ENCODE measurements around the gene RFPL3.
"Not testable (repeated sequence)": the region's sequence is repeated elsewhere in the genome, so short reads cannot be mapped to it uniquely, and the experiment has no call there.

RFPL3 gene

DNA sequence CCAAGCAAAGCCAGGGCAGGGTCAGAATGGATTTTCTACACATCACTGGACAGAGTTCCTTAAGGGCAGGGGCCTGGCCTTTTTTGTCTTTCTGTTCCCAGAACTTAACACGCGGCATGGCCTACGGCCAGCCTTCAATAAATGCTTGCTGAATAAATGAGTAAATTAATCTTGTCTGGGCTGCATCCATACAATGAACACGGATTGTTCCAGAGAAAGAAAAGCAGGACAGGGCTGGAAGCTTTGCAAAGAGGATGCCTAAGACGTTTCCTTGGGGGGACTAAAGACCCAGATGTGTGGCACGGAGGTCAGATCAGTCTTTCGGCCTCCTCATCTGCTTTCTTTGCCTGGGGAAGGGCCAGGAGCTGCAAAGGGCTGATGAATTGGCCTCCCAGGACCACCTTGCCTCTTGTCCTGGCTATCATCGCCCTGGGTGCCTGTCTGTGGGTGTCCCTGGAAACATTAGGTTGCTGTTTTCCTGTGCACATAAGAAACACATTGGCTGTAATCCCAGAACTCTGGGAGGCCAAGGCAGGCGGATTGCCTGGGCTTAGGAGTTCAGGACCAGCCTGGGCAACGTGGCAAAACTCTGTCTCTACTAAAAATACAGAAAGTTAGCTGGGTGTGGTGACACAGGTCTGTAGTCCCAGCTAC is 20.8 kb upstream of the RFPL3 start:
- no peak overlapping the region for H3K23ac ChIP-seq (ENCODE audit: low read length in 2 of 2)
- H3K27ac ChIP-seq (ENCODE audit: low read length, poor library complexity, severe bottlenecking), result no peak overlapping the region
- H2BK5ac ChIP-seq (ENCODE audit: low read depth, low read length, poor library complexity, severe bottlenecking), result no peak overlapping the region

DNA sequence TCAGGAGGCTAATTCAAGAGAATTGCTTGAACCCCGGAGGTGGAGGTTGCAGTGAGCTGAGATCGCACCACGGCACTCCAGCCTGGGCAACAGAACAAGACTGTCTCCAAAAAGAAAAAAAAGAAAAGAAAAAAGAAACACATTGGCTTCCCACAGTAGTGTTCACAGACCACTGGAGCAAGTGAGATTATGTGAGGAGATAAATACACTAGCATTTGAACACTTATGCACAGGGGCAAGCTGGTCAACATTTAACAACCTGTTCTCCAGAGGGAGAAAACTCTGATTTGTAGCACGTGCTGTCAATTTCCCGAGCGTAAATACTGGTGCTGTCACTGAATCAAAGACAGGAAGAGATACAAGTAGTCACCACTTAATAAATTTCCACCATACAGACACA is 20.2 kb upstream of the RFPL3 start:
- not testable (repeated sequence) for H3K27ac ChIP-seq (ENCODE audit: low read length, poor library complexity, severe bottlenecking); H2AFZ ChIP-seq (ENCODE audit: low read depth, low read length); H3K9ac ChIP-seq (ENCODE audit: low read length); H3K36me3 ChIP-seq (ENCODE audit: control insufficient read depth in 1 of 2, insufficient read depth in 2 of 2, low read depth in 1 of 2, low read length in 2 of 2); H3K4me1 ChIP-seq (ENCODE audit: control insufficient read depth, insufficient read depth, low read depth, low read length); H3K14ac ChIP-seq (ENCODE audit: low read length in 2 of 2); H3K4me3 ChIP-seq (ENCODE audit: insufficient read depth in 1 of 2, low read depth in 1 of 2, low read length in 2 of 2); H2BK5ac ChIP-seq (ENCODE audit: low read depth, low read length, poor library complexity, severe bottlenecking); H4K8ac ChIP-seq (ENCODE audit: low read length); H3K4me2 ChIP-seq (ENCODE audit: low read length, poor library complexity, severe bottlenecking); H3K23ac ChIP-seq (ENCODE audit: low read length in 2 of 2); H2BK15ac ChIP-seq (ENCODE audit: low read depth, poor library complexity, severe bottlenecking); H3K18ac ChIP-seq (ENCODE audit: low read depth in 1 of 2, low read length in 2 of 2); DNase-seq; H3K9me3 ChIP-seq (ENCODE audit: control insufficient read depth, low read length); H3K4ac ChIP-seq (ENCODE audit: low read depth in 1 of 2, low read length in 2 of 2); H2BK12ac ChIP-seq (ENCODE audit: low read length in 2 of 2); H2AK5ac ChIP-seq (ENCODE audit: low read length, severe bottlenecking); H4K91ac ChIP-seq (ENCODE audit: low read length); H3K79me1 ChIP-seq (replicated peaks; ENCODE audit: low read length, poor library complexity, severe bottlenecking); H2BK120ac ChIP-seq (ENCODE audit: low read depth, low read length)
- 74% methylated on average over 6 of the region's 6 CpGs for WGBS
- H3K27me3 ChIP-seq (ENCODE audit: control insufficient read depth in 1 of 2, insufficient read depth in 1 of 2, low read length in 2 of 2), result peaks cover 16 to 78% of the 10 kb centered on the region in 2 experiments

More for the DNA sequence above, 20.8 kb upstream of the RFPL3 start:
- Histone ChIP-seq H3K79me1 (replicated peaks; ENCODE audit: low read length, poor library complexity, severe bottlenecking) (no peaks in the 10 kb centered on the region), H4K91ac (ENCODE audit: low read length) (no peak overlapping the region), H2AFZ (ENCODE audit: low read depth, low read length) (no peak overlapping the region), H2BK12ac (ENCODE audit: low read length in 2 of 2) (no peak overlapping the region), H3K27me3 (ENCODE audit: control insufficient read depth in 1 of 2, insufficient read depth in 1 of 2, low read length in 2 of 2) (peaks cover 21 to 79% of the 10 kb centered on the region in 2 experiments), H3K9me3 (ENCODE audit: control insufficient read depth, low read length) (no peaks in the 10 kb centered on the region), H2BK15ac (ENCODE audit: low read depth, poor library complexity, severe bottlenecking) (no peak overlapping the region), H4K8ac (ENCODE audit: low read length) (no peak overlapping the region), H3K14ac (ENCODE audit: low read length in 2 of 2) (no peak overlapping the region), H3K4me3 (ENCODE audit: insufficient read depth in 1 of 2, low read depth in 1 of 2, low read length in 2 of 2) (no peak overlapping the region), H2AK5ac (ENCODE audit: low read length, severe bottlenecking) (no peak overlapping the region), H3K36me3 (ENCODE audit: control insufficient read depth in 1 of 2, insufficient read depth in 2 of 2, low read depth in 1 of 2, low read length in 2 of 2) (no peaks in the 10 kb centered on the region), H3K4ac (ENCODE audit: low read depth in 1 of 2, low read length in 2 of 2) (no peak overlapping the region), H3K4me1 (ENCODE audit: control insufficient read depth, insufficient read depth, low read depth, low read length) (peaks cover 8% of the 10 kb centered on the region), H3K4me2 (ENCODE audit: low read length, poor library complexity, severe bottlenecking) (no peak overlapping the region), H2BK120ac (ENCODE audit: low read depth, low read length) (no peak overlapping the region), H3K18ac (ENCODE audit: low read depth in 1 of 2, low read length in 2 of 2) (no peak overlapping the region), H3K9ac (ENCODE audit: low read length) (no peak overlapping the region)
- DNase-seq, result no peak
- WGBS, result 71% methylated on average over 10 of the region's 10 CpGs

DNA sequence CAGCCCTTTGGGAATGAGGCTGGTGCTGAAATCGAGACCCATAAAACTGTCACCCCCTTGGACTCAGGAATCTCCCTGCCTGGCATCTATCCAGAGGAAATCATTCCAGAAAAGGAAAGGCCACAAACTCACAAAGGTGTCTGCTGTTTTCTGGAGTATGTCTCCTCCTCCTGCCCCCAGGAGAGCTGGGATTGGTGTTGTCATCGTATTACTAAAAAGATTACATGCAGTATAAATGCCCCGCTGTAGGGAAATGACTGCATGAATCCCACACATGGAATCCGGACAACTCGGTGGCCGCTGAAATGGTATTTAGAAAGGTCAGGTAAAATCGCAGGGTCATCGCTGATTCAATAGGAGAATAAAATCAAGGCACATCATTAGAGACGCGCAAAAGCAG is 18.9 kb upstream of the RFPL3 start:
- no peak for DNase-seq
- Histone ChIP-seq H3K27ac (ENCODE audit: low read length, poor library complexity, severe bottlenecking) (no peak overlapping the region), H3K4me1 (ENCODE audit: control insufficient read depth, insufficient read depth, low read depth, low read length) (peaks cover 6% of the 10 kb centered on the region), H2BK5ac (ENCODE audit: low read depth, low read length, poor library complexity, severe bottlenecking) (no peak overlapping the region), H3K18ac (ENCODE audit: low read depth in 1 of 2, low read length in 2 of 2) (no peak overlapping the region), H3K14ac (ENCODE audit: low read length in 2 of 2) (no peak overlapping the region), H3K27me3 (ENCODE audit: control insufficient read depth in 1 of 2, insufficient read depth in 1 of 2, low read length in 2 of 2) (peaks cover 14 to 89% of the 10 kb centered on the region in 2 experiments), H3K9ac (ENCODE audit: low read length) (no peak overlapping the region), H2BK120ac (ENCODE audit: low read depth, low read length) (no peak overlapping the region), H3K9me3 (ENCODE audit: control insufficient read depth, low read length) (no peaks in the 10 kb centered on the region), H2BK15ac (ENCODE audit: low read depth, poor library complexity, severe bottlenecking) (no peak overlapping the region), H3K79me1 (replicated peaks; ENCODE audit: low read length, poor library complexity, severe bottlenecking) (no peaks in the 10 kb centered on the region), H4K8ac (ENCODE audit: low read length) (no peak overlapping the region), H2AFZ (ENCODE audit: low read depth, low read length) (no peak overlapping the region), H3K4ac (ENCODE audit: low read depth in 1 of 2, low read length in 2 of 2) (no peak overlapping the region), H3K4me3 (ENCODE audit: insufficient read depth in 1 of 2, low read depth in 1 of 2, low read length in 2 of 2) (no peak overlapping the region), H3K4me2 (ENCODE audit: low read length, poor library complexity, severe bottlenecking) (no peak overlapping the region), H3K36me3 (ENCODE audit: control insufficient read depth in 1 of 2, insufficient read depth in 2 of 2, low read depth in 1 of 2, low read length in 2 of 2) (no peaks in the 10 kb centered on the region), H2AK5ac (ENCODE audit: low read length, severe bottlenecking) (no peak overlapping the region), H2BK12ac (ENCODE audit: low read length in 2 of 2) (no peak overlapping the region), H4K91ac (ENCODE audit: low read length) (no peak overlapping the region), H3K23ac (ENCODE audit: low read length in 2 of 2) (no peak overlapping the region)
- 96% methylated on average over 10 of the region's 10 CpGs for WGBS

DNA sequence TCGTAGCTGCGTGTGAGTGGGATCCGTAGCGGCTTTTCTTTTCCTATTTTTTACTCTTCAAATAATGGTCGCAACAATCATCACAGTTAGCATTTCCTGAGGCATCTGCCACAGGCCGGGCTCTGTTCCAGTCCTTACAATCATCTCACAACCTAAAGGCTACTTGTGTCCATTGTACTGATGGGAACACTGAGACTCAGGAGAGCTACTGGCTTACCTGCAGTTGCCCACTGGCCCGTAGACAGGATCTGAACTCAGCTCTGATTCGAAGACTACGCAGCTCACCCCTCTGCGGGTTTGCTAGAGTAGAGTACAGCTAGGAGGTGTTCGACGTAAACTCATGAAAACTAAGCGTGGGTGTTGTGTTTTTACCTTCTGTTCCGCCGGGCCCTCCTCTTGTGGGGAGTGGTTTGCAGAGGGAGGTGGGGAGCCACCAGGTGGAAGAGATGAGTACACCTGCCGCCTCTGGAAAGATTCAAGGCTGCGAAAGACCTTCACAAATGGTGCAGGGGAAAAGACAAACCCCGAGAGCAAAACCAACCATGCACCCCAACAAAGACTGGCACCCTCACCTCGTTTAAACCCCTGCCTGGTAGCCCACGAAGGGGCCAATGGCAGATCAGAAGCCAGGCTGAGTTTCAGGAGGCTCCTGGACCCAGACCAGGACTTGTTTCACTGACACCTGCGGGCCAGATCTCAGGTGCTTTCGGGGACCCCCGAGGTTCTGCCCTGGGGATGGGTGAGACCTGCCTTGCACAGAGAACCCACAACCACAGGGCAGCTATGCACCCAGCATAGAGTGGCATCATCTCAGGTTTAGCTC is 18.3 kb upstream of the RFPL3 start:
- H3K23ac ChIP-seq (ENCODE audit: low read length in 2 of 2), result no peak overlapping the region
- no peak overlapping the region for H2AFZ ChIP-seq (ENCODE audit: low read depth, low read length)
- no peak overlapping the region for H3K4me3 ChIP-seq (ENCODE audit: insufficient read depth in 1 of 2, low read depth in 1 of 2, low read length in 2 of 2)
- no peak for DNase-seq
- H2BK12ac ChIP-seq (ENCODE audit: low read length in 2 of 2), result no peak overlapping the region
- H2BK5ac ChIP-seq (ENCODE audit: low read depth, low read length, poor library complexity, severe bottlenecking), result no peak overlapping the region
- H3K79me1 ChIP-seq (replicated peaks; ENCODE audit: low read length, poor library complexity, severe bottlenecking), result no peaks in the 10 kb centered on the region
- no peak overlapping the region for H3K4me2 ChIP-seq (ENCODE audit: low read length, poor library complexity, severe bottlenecking)
- H3K27me3 ChIP-seq (ENCODE audit: control insufficient read depth in 1 of 2, insufficient read depth in 1 of 2, low read length in 2 of 2), result peaks cover 14 to 85% of the 10 kb centered on the region in 2 experiments
- no peak overlapping the region for H3K14ac ChIP-seq (ENCODE audit: low read length in 2 of 2)
- no peak overlapping the region for H2BK15ac ChIP-seq (ENCODE audit: low read depth, poor library complexity, severe bottlenecking)
- H4K8ac ChIP-seq (ENCODE audit: low read length), result no peak overlapping the region
- no peaks in the 10 kb centered on the region for H3K9me3 ChIP-seq (ENCODE audit: control insufficient read depth, low read length)
- no peak overlapping the region for H4K91ac ChIP-seq (ENCODE audit: low read length)
- no peak overlapping the region for H2AK5ac ChIP-seq (ENCODE audit: low read length, severe bottlenecking)
- WGBS, result 85% methylated on average over 23 of the region's 23 CpGs
- no peak overlapping the region for H3K27ac ChIP-seq (ENCODE audit: low read length, poor library complexity, severe bottlenecking)
- no peak overlapping the region for H2BK120ac ChIP-seq (ENCODE audit: low read depth, low read length)
- H3K9ac ChIP-seq (ENCODE audit: low read length), result no peak overlapping the region
- H3K18ac ChIP-seq (ENCODE audit: low read depth in 1 of 2, low read length in 2 of 2), result no peak overlapping the region
- H3K4me1 ChIP-seq (ENCODE audit: control insufficient read depth, insufficient read depth, low read depth, low read length), result peaks cover 6% of the 10 kb centered on the region
- no peak overlapping the region for H3K4ac ChIP-seq (ENCODE audit: low read depth in 1 of 2, low read length in 2 of 2)
- no peaks in the 10 kb centered on the region for H3K36me3 ChIP-seq (ENCODE audit: control insufficient read depth in 1 of 2, insufficient read depth in 2 of 2, low read depth in 1 of 2, low read length in 2 of 2)
